Caco-2 (cell line): ENCODE data around the gene TMEM45B. TPM values are rescaled to one million over a fixed set of nuclear protein-coding genes. Genes with fewer than 3 reads are reported as not detected.
A peak's percentile ranks its signal among the peaks of the same experiment; 100 is the strongest.
"Not testable (repeated sequence)": the region's sequence is repeated elsewhere in the genome, so short reads cannot be mapped to it uniquely, and the experiment has no call there.

Experiments used
- BruUV-seq: library from RNA; stranded (reverse); fragments of 400-500 nt; replicated peaks from 2 replicates; lab custom pipeline; 2021; lab: Mats Ljungman, UMichigan
- CTCF ChIA-PET: fragments of 300-600 bp; sonication (Branson Sonifier 250); formaldehyde crosslinking; loops from one replicate; lab custom pipeline; 2022; ENCODE audit warnings: antibody characterized with exemption; lab: Charles Lee
- POLR2A ChIA-PET: fragments of 300-600 bp; sonication (Branson Sonifier 250); formaldehyde crosslinking; loops from one replicate; lab custom pipeline; 2022; ENCODE audit warnings: antibody characterized with exemption; lab: Charles Lee
- DNase-seq, 2 experiments: peaks; one replicate each; pipeline versions ENCODE4 v3.0.0 to v3.0.0-alpha.2; 2020 to 2022
- H3K27me3 ChIP-seq: replicated peaks from 2 replicates; pipeline ENCODE4 v1.6.0; 2011; ENCODE audit warnings: low read length; ENCODE audit not compliant: control insufficient read depth, insufficient read depth
- H3K36me3 ChIP-seq: 2 replicates; pipeline ENCODE4 v1.5.1; 2011; ENCODE audit warnings: low read length; ENCODE audit not compliant: control insufficient read depth, insufficient read depth
- H3K4me1 ChIP-seq: fragments of 250-450 bp; sonication (Bioruptor Pico); 2 replicates; pipeline ENCODE4 v1.5.1; 2020; ENCODE audit warnings: mild to moderate bottlenecking
- H3K4me3 ChIP-seq: 2 replicates; pipeline ENCODE4 v1.5.1; 2011; ENCODE audit warnings: low read depth, mild to moderate bottlenecking, control low read depth, low read length
- H3K9me3 ChIP-seq: fragments of 250-450 bp; sonication (Bioruptor Pico); 2 replicates; pipeline ENCODE4 v1.5.1; 2020; ENCODE audit warnings: mild to moderate bottlenecking, moderate library complexity
- H3K27ac Mint-ChIP-seq: one replicate; pipeline ENCODE4 v1.8.0; 2022; ENCODE audit warnings: mixed read lengths; ENCODE audit not compliant: unreplicated experiment
- H3K27me3 Mint-ChIP-seq: one replicate; pipeline ENCODE4 v1.8.0; 2022; ENCODE audit warnings: mixed read lengths; ENCODE audit not compliant: insufficient read depth, unreplicated experiment
- H3K36me3 Mint-ChIP-seq: one replicate; pipeline ENCODE4 v1.8.0; 2022; ENCODE audit warnings: mild to moderate bottlenecking, mixed read lengths; ENCODE audit not compliant: insufficient read depth, unreplicated experiment
- H3K4me1 Mint-ChIP-seq: one replicate; pipeline ENCODE4 v1.8.0; 2022; ENCODE audit warnings: low read depth, mixed read lengths; ENCODE audit not compliant: unreplicated experiment
- H3K4me3 Mint-ChIP-seq: one replicate; pipeline ENCODE4 v1.8.0; 2022; ENCODE audit warnings: mild to moderate bottlenecking, moderate library complexity, mixed read lengths; ENCODE audit not compliant: unreplicated experiment
- H3K9me3 Mint-ChIP-seq: one replicate; pipeline ENCODE4 v1.8.0; 2022; ENCODE audit warnings: mixed read lengths; ENCODE audit not compliant: unreplicated experiment
- intact Hi-C: fragments of 100-400 bp; cut with micrococcal nuclease; formaldehyde crosslinking; loops from one replicate; pipeline ENCODE4 v1.10.0; 2022; ENCODE audit not compliant: unreplicated experiment
- total RNA-seq: library from RNA; stranded (reverse); gene quantifications from 2 replicates; pipeline ENCODE4 v1.2.3, GENCODE V29; 2022
- TF ChIP-seq, protein P1 (sequence below), 2 experiments: fragments of 200-600 bp in 1 of 2; IDR thresholded peaks; 1 replicate in 1 of 2; 2 replicates in 1 of 2; pipeline versions ENCODE4 v1.5.1 to v1.8.0; 2011 to 2022; ENCODE audit warnings: antibody characterized with exemption in 1 of 2, control low read depth in 1 of 2, inconsistent platforms in 1 of 2, low read depth in 1 of 2, low read length in 1 of 2, mild to moderate bottlenecking in 1 of 2, moderate library complexity in 1 of 2; ENCODE audit not compliant: insufficient read depth in 1 of 2, severe bottlenecking in 1 of 2, unreplicated experiment in 1 of 2

Gene TMEM45B
- total RNA-seq, 1 experiment from 2014 or later = 60.0 TPM

DNA sequence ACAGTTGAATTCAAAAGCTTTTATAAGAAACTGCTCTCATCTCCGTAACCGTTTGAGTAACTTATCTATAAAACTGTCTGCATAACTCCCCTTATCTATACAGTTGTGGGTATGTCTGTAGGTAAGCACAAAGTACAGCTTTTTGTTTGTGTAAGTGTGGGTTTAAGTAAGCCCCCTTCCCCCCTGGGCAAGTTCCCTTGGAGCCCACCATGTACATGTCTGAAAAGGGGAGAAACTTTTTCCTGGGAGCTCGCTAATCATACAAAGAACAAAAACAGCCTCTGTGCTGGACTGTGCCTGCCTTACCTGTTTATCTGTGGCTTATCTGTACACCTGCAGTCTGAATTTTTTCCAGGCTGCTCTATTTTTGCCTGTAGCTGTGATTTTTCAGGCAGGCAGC, 36.3 kb upstream of the TMEM45B start:
- Mint-ChIP-seq H3K4me3 (peak overlapping the region; percentile 71), H3K36me3 (peaks cover 7% of the 10 kb centered on the region), H3K4me1 (peaks cover 30% of the 10 kb centered on the region), H3K27me3 (no peaks in the 10 kb centered on the region), H3K9me3 (no peaks in the 10 kb centered on the region), H3K27ac (peak overlapping the region; percentile 90)
- Histone ChIP-seq H3K9me3 (no peaks in the 10 kb centered on the region), H3K4me1 (peaks cover 33% of the 10 kb centered on the region), H3K27me3 (no peaks in the 10 kb centered on the region), H3K4me3 (peak overlapping the region; percentile 11; the same call in 1 of the 2 replicates), H3K36me3 (no peaks in the 10 kb centered on the region)
- intact Hi-C loops = loop anchor here (1.0 to 5.0 kb wide), 2 partner anchors 12 to 33 kb away; no protein-coding TSS in a partner anchor
- TF ChIP-seq, protein P1, sequence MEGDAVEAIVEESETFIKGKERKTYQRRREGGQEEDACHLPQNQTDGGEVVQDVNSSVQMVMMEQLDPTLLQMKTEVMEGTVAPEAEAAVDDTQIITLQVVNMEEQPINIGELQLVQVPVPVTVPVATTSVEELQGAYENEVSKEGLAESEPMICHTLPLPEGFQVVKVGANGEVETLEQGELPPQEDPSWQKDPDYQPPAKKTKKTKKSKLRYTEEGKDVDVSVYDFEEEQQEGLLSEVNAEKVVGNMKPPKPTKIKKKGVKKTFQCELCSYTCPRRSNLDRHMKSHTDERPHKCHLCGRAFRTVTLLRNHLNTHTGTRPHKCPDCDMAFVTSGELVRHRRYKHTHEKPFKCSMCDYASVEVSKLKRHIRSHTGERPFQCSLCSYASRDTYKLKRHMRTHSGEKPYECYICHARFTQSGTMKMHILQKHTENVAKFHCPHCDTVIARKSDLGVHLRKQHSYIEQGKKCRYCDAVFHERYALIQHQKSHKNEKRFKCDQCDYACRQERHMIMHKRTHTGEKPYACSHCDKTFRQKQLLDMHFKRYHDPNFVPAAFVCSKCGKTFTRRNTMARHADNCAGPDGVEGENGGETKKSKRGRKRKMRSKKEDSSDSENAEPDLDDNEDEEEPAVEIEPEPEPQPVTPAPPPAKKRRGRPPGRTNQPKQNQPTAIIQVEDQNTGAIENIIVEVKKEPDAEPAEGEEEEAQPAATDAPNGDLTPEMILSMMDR (IDR thresholded peaks at IDR 0.05; ENCODE audit: insufficient read depth in 1 of 2, low read depth in 1 of 2, low read length in 1 of 2, severe bottlenecking in 1 of 2, unreplicated experiment in 1 of 2) = no peak
- CTCF ChIA-PET = interaction anchor here (0.7 to 2.2 kb wide), 11 partner anchors 12 to 367 kb away, joined by 3 to 11 read pairs (median 3); partner anchors contain the start of genes NFRKB and TMEM45B
- peak; percentile 76 to 79 for DNase-seq
- POLR2A ChIA-PET = interaction anchor here (0.6 to 2.8 kb wide), 5 partner anchors 24 to 223 kb away, joined by 3 to 28 read pairs (median 10); partner anchors contain the start of gene PRDM10
- BruUV-seq = no TSS peak

GRCh38 chr11:129785383-129786111, 30.1 kb upstream of the TMEM45B start:
- peak in 1 of 2 experiments; percentile 66 for DNase-seq
- ChIA-PET CTCF (interaction anchor here (0.6 to 1.6 kb wide), 8 partner anchors 30 to 569 kb away, joined by 3 to 5 read pairs (median 3); partner anchors contain the start of gene TMEM45B), POLR2A (interaction anchor here (2.4 kb wide), 1 partner anchor 29 kb away, joined by 10 read pairs; no protein-coding TSS in a partner anchor)
- Mint-ChIP-seq H3K4me1 (peaks cover 18% of the 10 kb centered on the region), H3K9me3 (no peaks in the 10 kb centered on the region), H3K27ac (peak overlapping the region; percentile 4), H3K36me3 (no peaks in the 10 kb centered on the region), H3K27me3 (no peaks in the 10 kb centered on the region), H3K4me3 (no peak overlapping the region)
- peaks cover 18% of the 10 kb centered on the region for H3K4me1 ChIP-seq
- H3K27me3 ChIP-seq = no peaks in the 10 kb centered on the region
- no TSS peak for BruUV-seq
- TF ChIP-seq, protein P1 (IDR thresholded peaks at IDR 0.05; ENCODE audit: insufficient read depth in 1 of 2, low read depth in 1 of 2, low read length in 1 of 2, severe bottlenecking in 1 of 2, unreplicated experiment in 1 of 2) = peak; percentile 2 to 52
- H3K4me3 ChIP-seq = no peak overlapping the region
- H3K9me3 ChIP-seq = peaks cover 5% of the 10 kb centered on the region; the same call in 1 of the 2 replicates
- intact Hi-C loops = loop anchor here (1.0 to 5.0 kb wide), 4 partner anchors 29 to 347 kb away; no protein-coding TSS in a partner anchor
- no peaks in the 10 kb centered on the region for H3K36me3 ChIP-seq

DNA sequence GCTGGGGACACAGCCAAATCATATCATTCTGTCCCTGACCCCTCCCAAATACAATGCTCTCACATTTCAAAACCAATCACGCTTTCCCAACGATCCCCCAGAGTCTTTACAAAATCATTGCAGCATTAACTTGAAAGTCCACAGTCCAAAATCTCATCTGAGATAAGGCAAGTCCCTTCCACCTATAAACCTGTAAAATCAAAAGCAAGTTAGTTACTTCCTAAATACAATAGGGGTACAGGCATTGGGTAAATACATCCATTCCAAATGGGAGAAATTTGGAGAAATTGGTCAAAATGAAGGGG, 29.6 kb upstream of the TMEM45B start:
- H3K4me3 Mint-ChIP-seq, H3K36me3 ChIP-seq, H3K9me3 Mint-ChIP-seq, BruUV-seq, H3K27ac Mint-ChIP-seq, H3K36me3 Mint-ChIP-seq, H3K4me3 ChIP-seq, H3K27me3 ChIP-seq, DNase-seq, H3K27me3 Mint-ChIP-seq, H3K9me3 ChIP-seq: not testable (repeated sequence)
- intact Hi-C loops = loop anchor here (1.0 to 5.0 kb wide), 2 partner anchors 28 to 346 kb away; no protein-coding TSS in a partner anchor
- CTCF ChIA-PET = interaction anchor here (0.6 to 1.6 kb wide), 7 partner anchors 30 to 96 kb away, joined by 3 to 5 read pairs (median 3); partner anchors contain the start of gene TMEM45B
- H3K4me1 ChIP-seq = peaks cover 19% of the 10 kb centered on the region
- peaks cover 20% of the 10 kb centered on the region for H3K4me1 Mint-ChIP-seq
- POLR2A ChIA-PET = interaction anchor here (2.4 kb wide), 1 partner anchor 28 kb away, joined by 10 read pairs; no protein-coding TSS in a partner anchor
